Neural cell (in vitro differentiated cells): ENCODE data around the gene MAP2K6.

ENCODE experiments used
- EP300 ChIP-seq: fragments of 450-650 bp; conservative IDR thresholded peaks from 2 replicates; pipeline ENCODE4 v1.6.1; 2014; ENCODE audit warnings: antibody characterized with exemption, mild to moderate bottlenecking, moderate library complexity; ENCODE audit not compliant: poor library complexity, severe bottlenecking
- POLR2AphosphoS5 ChIP-seq: IDR thresholded peaks from 2 replicates; pipeline ENCODE4 v1.6.1; 2012
- RAD21 ChIP-seq: fragments of 450-650 bp; conservative IDR thresholded peaks from 2 replicates; pipeline ENCODE4 v1.6.1; 2014; ENCODE audit warnings: antibody characterized with exemption, mild to moderate bottlenecking, moderate library complexity
- TF ChIP-seq, protein P1 (sequence below): fragments of 450-650 bp; IDR thresholded peaks from 2 replicates; pipeline ENCODE4 v1.5.1; 2014; ENCODE audit warnings: antibody characterized with exemption, mild to moderate bottlenecking, moderate library complexity; ENCODE audit not compliant: poor library complexity, severe bottlenecking
- TF ChIP-seq, protein P2 (sequence below): IDR thresholded peaks from 2 replicates; pipeline ENCODE4 v1.6.1; 2012; ENCODE audit warnings: borderline replicate concordance

DNA sequence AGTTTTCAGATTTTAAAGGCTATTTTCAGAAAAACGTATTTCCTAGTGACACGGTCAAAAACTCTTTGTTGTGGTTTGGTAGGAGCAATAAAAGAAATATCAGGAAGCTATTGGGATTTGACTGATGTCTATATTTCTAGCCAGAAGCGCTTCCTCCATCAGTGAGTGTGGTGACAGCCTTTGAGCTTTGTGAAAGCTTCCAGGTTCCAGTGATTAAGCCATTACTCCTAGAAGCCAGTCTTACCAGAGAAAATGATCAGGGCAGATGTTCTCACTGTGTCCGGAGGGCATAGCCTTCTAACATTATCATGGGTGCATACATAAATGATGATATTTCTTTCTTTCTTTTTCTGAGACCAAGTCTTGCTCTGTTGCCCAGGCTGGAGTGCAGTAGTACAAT is 39.6 kb downstream of the MAP2K6 start:
- TF ChIP-seq, protein P1, sequence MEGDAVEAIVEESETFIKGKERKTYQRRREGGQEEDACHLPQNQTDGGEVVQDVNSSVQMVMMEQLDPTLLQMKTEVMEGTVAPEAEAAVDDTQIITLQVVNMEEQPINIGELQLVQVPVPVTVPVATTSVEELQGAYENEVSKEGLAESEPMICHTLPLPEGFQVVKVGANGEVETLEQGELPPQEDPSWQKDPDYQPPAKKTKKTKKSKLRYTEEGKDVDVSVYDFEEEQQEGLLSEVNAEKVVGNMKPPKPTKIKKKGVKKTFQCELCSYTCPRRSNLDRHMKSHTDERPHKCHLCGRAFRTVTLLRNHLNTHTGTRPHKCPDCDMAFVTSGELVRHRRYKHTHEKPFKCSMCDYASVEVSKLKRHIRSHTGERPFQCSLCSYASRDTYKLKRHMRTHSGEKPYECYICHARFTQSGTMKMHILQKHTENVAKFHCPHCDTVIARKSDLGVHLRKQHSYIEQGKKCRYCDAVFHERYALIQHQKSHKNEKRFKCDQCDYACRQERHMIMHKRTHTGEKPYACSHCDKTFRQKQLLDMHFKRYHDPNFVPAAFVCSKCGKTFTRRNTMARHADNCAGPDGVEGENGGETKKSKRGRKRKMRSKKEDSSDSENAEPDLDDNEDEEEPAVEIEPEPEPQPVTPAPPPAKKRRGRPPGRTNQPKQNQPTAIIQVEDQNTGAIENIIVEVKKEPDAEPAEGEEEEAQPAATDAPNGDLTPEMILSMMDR, result no peak
- TF ChIP-seq EP300, result no peak
- TF ChIP-seq POLR2AphosphoS5, result no peak
- TF ChIP-seq, protein P2, sequence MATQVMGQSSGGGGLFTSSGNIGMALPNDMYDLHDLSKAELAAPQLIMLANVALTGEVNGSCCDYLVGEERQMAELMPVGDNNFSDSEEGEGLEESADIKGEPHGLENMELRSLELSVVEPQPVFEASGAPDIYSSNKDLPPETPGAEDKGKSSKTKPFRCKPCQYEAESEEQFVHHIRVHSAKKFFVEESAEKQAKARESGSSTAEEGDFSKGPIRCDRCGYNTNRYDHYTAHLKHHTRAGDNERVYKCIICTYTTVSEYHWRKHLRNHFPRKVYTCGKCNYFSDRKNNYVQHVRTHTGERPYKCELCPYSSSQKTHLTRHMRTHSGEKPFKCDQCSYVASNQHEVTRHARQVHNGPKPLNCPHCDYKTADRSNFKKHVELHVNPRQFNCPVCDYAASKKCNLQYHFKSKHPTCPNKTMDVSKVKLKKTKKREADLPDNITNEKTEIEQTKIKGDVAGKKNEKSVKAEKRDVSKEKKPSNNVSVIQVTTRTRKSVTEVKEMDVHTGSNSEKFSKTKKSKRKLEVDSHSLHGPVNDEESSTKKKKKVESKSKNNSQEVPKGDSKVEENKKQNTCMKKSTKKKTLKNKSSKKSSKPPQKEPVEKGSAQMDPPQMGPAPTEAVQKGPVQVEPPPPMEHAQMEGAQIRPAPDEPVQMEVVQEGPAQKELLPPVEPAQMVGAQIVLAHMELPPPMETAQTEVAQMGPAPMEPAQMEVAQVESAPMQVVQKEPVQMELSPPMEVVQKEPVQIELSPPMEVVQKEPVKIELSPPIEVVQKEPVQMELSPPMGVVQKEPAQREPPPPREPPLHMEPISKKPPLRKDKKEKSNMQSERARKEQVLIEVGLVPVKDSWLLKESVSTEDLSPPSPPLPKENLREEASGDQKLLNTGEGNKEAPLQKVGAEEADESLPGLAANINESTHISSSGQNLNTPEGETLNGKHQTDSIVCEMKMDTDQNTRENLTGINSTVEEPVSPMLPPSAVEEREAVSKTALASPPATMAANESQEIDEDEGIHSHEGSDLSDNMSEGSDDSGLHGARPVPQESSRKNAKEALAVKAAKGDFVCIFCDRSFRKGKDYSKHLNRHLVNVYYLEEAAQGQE, result no peak
- TF ChIP-seq RAD21, result no peak
